GM19397 (cell line): ENCODE measurements around the gene NOS1.
"Not testable (repeated sequence)": the region's sequence is repeated elsewhere in the genome, so short reads cannot be mapped to it uniquely, and the experiment has no call there.

Experiments
- ATAC-seq: cut with Tn5 transposase; IDR thresholded peaks from one replicate; pipeline ENCODE4 v1.9.1; 2021; ENCODE audit warnings: mild to moderate bottlenecking, moderate library complexity; ENCODE audit not compliant: unreplicated experiment

The NOS1 gene

GRCh38 chr12:117277875-117278274, 83.6 kb downstream of the NOS1 start:
- ATAC-seq = no peak

- no peak for ATAC-seq
Observed at GRCh38 chr12:117273091-117273490, 88.3 kb downstream of the NOS1 start.

DNA sequence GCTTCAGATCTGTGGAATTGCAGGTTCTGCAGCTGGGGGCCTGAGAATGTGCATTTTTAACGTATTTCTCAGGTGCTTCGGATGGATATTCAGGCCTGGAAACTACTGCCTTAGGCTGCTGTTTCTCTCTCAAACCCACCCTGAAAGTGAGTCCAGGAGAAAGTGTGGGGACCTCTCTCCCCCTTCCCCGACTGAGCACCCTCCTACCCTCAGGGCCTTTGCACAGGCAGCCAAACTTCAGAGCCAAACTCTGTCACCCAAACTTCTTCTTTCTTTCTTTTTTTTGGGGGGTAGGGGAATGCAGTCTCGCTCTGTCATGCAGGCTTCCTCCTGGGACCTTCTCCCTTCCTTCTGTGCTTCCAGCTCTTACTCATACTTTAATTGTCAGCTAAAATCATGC, 88.7 kb downstream of the NOS1 start:
- ATAC-seq = no peak

DNA sequence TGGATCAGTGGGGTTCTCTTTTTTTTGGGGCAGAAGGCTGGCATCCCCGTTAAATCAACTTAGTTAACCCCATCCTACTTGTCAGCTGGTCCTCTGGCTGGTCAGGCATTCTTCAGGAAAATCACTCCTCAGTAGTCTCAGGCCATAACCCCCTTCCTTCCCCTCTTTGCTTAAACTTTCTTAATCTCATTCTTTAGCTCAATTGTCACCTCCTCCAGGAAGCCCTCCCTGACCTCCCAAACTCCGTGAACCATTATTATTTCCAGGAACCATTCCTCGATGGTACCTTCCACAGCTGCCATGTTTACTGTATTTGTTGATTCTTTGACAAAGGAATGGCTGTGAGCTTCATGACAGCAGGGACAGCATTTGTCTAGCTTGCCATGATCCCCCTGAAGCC, 98.7 kb downstream of the NOS1 start:
- ATAC-seq = no peak

DNA sequence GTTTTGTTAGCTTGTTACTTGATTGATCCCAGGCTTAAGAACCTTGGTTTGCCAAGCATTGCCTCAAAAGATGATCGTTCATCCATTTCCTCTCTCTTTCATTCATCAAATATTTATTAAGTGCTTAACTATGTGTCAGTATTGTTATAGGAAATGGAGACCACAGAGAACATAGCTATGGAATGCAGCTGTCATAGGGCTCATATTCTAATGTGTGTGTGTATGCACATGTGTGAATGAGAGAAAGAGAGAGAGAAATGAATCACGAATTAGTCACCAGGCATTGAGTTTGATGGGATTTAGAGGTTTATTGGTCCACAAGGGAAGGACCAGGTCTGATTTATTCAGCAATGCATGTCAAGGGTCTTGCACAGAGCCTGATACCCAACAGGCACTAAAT, 100.2 kb downstream of the NOS1 start:
- ATAC-seq = no peak

DNA sequence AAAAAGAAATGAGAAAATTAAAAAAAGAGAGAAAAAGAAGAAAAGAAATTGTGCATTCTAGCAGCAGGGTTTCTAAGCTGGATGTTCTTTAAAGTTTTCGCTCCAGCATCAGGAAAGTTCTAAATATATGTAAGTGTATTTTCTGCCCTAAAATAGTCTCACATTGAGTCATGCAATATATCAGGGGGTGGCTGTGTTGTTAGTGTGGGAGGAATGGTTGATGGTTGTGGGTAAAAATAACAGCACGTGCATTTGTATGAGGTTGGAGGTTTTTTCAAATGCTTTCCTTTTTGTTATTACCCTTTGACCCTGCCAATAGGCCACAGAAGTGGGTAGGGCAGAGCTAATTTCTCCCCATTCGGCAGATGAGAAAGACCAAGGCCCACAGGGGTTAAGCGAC, 106.0 kb downstream of the NOS1 start:
- no peak for ATAC-seq

GRCh38 chr12:117243488-117243887, 117.9 kb downstream of the NOS1 start:
- ATAC-seq = no peak

GRCh38 chr12:117241697-117242096, 119.7 kb downstream of the NOS1 start:
- ATAC-seq = no peak

DNA sequence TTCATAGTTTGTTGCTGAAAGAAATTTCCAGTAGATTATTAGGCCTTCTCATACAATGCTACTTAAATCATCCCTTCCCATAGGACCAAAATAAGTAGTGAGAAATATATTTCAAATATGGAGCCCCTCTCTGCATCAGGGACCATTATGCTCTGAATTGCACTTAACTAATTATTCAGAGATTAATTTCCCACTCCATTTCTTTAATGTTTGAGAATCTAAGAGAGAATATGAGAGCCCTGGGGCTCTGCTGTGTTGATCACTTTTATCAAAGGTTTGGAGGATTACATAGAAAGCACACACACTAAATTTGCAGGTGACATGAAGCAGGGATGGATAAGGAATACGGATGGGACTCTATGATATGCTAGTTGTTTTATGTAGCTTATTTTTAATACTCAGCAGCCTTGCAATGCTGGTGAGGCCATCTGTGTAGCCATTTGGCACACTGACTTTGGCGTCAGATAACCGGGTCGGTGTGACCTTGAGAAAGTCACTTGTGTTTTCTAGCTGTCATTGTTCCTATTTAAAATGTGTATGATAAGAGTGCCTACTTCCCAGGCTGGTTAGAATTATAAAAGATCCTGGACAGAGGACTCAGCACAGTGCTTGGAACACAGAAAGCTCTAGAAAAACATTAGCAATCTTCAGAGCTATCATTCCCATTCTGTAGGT, 121.2 kb downstream of the NOS1 start:
- no peak for ATAC-seq

DNA sequence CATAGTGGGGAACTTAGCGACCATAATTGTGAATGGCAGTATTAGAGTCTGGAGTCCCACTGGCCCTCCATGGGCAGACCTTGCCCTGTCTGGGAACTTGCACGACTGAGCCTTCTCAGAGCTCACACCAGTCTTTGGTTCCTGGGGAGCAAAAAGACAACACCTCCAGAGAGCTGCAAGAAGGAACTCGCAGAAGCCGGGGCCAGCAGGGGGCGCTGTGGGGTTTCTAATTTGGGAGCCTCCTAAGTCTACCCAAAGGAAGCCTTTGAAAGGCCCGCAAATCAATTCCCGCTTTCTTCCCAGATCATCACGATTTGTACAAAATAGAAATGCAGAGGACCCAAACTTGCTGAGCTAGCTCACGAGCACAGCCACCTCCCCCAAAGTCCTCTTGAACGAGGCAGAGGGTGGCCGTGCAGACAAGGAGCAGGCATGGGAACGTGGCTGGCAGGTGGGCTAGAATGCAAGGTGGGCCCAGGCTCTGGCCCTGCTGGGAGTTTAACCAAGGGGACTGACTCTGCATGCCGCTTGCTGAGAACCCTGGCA, 124.9 kb downstream of the NOS1 start:
- ATAC-seq = no peak

DNA sequence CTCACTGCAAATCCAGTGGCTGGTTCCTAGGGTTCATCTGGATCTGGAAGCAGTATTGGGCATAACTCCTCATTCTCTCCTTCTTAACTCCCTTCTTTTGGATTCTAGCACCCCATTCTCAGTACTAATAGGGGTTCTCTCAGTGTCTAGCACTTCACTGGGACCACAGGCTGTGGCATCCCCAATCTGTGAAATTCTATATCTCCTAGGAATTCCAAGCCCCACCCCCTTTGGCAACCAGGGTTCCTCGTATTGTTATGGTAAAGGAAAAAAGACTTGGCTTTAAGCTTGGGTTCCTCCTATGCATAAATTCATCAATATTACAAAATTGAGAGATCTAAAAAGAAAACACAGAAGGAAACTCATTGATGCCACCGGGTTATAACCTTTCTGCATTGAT, 126.2 kb downstream of the NOS1 start:
- no peak for ATAC-seq

DNA sequence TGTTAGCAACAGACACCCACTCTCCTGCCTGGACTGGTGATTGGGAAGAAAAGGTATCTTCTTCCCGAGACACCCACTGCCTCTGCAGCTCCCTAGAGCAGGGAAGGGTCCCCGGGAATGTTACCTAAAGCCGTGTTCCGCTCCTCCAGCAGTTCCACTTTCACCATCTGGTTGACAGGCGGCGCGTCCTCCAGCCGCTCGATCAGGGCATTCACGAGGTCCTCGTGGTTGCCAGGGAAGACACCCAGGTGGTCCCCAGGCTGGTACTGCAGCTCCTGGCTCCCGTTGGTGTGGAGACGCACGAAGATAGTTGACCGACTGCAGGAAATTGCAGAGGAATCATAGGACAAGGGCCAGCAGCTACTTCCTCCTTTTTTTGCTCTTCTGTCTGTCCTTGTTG, 127.0 kb downstream of the NOS1 start:
- ATAC-seq = no peak

GRCh38 chr12:117231750-117232149, 129.7 kb downstream of the NOS1 start:
- no peak for ATAC-seq

DNA sequence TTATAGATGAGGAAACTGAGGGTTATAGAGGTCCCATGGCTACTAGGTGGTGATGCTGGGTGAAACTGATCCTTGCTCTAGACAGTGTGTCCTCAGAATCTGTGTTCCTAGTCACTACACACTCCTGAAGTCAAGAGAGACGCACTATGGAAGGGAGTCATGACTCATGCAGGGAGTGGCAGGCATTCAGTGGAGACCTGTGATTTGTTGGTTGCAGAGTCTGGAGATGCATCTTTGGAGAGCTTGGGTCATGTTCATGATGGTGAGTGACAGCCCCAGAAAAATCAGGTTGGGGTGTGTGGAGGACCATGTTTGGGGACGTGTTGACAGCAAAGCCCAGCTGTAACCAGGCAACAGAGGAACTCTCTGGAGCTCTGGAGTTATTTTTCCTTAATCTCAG, 133.2 kb downstream of the NOS1 start:
- ATAC-seq = no peak

- no peak for ATAC-seq
Observed at GRCh38 chr12:117227000-117227653, 134.3 kb downstream of the NOS1 start.

DNA sequence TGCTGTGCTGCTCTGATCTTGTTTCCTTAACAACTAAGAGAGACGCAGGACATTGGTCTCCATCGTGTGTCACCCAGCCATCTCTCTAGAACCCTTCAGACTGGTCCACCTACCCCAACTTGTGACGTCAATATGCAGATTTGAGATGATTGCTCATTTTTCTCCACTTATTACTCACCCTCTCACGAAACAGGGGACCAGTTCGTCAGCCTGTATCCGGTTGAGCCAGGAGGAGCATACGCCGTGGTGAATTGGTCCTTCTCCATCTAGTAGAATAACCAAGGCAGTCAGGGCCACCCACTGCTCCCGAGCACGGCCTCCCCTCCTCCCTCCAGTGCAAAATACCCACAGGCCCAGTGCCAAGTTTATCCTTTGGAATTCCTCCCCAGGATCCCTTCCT, 134.9 kb downstream of the NOS1 start:
- no peak for ATAC-seq

- ATAC-seq = no peak
Observed at GRCh38 chr12:117225179-117225578, 136.2 kb downstream of the NOS1 start.

DNA sequence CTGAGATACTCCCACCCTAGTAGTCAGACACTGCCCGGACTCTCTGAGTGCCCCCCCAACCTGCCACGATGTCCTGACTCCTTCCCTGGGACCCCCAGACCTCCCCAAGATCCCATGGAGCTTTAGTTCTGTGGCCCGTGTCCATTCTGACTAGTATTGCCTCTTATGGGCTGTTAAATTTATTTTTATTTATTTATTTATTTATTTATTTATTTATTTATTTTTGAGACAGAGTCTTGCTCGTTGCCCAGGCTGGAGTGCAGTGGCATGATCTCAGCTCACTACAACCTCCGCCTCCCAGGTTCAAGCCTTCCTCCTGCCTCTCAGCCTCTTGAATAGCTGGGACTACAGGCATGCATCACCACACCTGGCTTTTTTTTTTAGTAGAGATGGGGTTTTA, 140.5 kb downstream of the NOS1 start:
- not testable (repeated sequence) for ATAC-seq

- ATAC-seq = no peak
Observed at GRCh38 chr12:117218149-117218548, 143.3 kb downstream of the NOS1 start.

- ATAC-seq = no peak
Observed at GRCh38 chr12:117216686-117217085, 144.7 kb downstream of the NOS1 start.

DNA sequence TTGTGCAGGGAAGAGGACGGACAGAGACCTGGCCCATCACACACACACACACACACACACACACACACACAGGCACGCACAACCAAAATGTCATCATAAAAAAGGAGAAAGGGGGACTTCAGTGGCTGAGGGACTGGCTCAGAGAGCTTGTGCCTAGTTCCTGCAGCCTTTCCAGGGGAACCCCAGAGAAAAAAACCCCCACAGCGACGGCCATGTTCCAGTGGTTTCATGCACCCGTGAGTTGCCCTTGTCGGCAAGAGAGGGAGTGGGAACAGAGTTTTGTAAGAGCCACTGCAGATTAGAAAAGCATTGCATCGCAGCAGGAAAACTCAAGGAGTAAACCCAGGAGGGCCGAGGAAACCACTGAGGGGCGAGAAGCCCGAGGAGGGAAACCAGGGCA, 146.6 kb downstream of the NOS1 start:
- ATAC-seq = no peak

DNA sequence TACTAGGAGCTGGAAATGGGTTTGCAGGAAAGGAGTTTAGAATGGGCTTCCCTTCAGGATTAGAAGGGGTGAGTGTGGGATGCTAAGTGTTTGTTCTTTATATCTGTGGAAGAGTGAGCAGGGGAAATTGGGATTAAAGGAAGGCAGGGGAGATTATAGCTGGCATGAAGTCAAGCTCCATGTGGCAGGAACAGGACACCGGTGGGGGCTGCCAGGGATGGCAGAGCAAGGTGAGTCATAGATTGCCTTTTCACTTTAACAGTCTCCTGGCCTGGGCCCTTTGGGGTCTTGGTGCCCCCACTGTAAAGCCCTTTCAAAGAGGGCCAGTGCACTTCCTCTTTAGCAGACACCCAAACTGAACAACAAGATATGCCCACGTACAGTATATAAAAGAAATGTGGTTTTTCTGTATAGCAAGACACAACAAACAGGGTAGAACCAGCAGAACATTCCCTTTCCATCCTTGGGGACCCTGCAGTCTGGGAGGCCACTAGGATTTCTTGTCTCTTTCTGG, 148.1 kb downstream of the NOS1 start:
- no peak for ATAC-seq
